K562 (cell line): ENCODE results near the gene LRRC71. TPM values are rescaled to one million over a fixed set of nuclear protein-coding genes. Genes with fewer than 3 reads are reported as not detected.

Experiments
- ATF1 ChIP-seq, 2 experiments: fragments of 450-650 bp in 1 of 2; IDR thresholded peaks; 2 replicates each; pipeline ENCODE4 v1.6.1; 2016; ENCODE audit warnings: missing compliant biosample characterization in 1 of 2, missing genetic modification characterization in 1 of 2
- GABPA ChIP-seq: fragments of 200-800 bp; sonication (Bioruptor generic); conservative IDR thresholded peaks from 2 replicates; pipeline ENCODE4 v1.6.1; 2016; ENCODE audit warnings: low read depth, missing genetic modification characterization, missing compliant biosample characterization
- GATAD2A ChIP-seq: fragments of 450-650 bp; IDR thresholded peaks from 2 replicates; pipeline ENCODE4 v1.6.1; 2017
- KAT8 ChIP-seq: fragments of 450-650 bp; IDR thresholded peaks from 2 replicates; pipeline ENCODE4 v1.6.1; 2016; ENCODE audit warnings: low read depth, mild to moderate bottlenecking
- MEF2D ChIP-seq: conservative IDR thresholded peaks from 2 replicates; pipeline ENCODE4 v1.6.1; 2016; ENCODE audit warnings: low read depth, missing genetic modification characterization, missing compliant biosample characterization
- NFE2L1 ChIP-seq: fragments of 450-650 bp; IDR thresholded peaks from 2 replicates; pipeline ENCODE4 v1.6.1; 2016; ENCODE audit warnings: missing genetic modification characterization, low read depth, mild to moderate bottlenecking, missing compliant biosample characterization, moderate library complexity, borderline replicate concordance
- PRDM10 ChIP-seq: fragments of 450-650 bp; IDR thresholded peaks from 2 replicates; pipeline ENCODE4 v1.6.1; 2018; ENCODE audit not compliant: partially characterized antibody
- PTBP1 ChIP-seq: fragments of 200-400 bp; formaldehyde crosslinking; IDR thresholded peaks from 2 replicates; pipeline ENCODE4 v1.6.1; 2017; ENCODE audit warnings: low read depth, low read length
- RBFOX2 ChIP-seq: fragments of 200-400 bp; formaldehyde crosslinking; IDR thresholded peaks from 2 replicates; pipeline ENCODE4 v1.6.1; 2017; ENCODE audit warnings: low read depth, mild to moderate bottlenecking, low read length, moderate library complexity
- RBM34 ChIP-seq: fragments of 200-400 bp; formaldehyde crosslinking; IDR thresholded peaks from 2 replicates; pipeline ENCODE4 v1.6.1; 2018; ENCODE audit warnings: low read length, borderline replicate concordance; ENCODE audit not compliant: insufficient read depth
- ZBTB8A ChIP-seq: fragments of 450-650 bp; IDR thresholded peaks from 2 replicates; pipeline ENCODE4 v1.6.1; 2018; ENCODE audit warnings: mild to moderate bottlenecking, moderate library complexity; ENCODE audit not compliant: partially characterized antibody
- ZNF175 ChIP-seq: fragments of 200-800 bp; sonication (Bioruptor generic); IDR thresholded peaks from 2 replicates; pipeline ENCODE4 v1.6.1; 2016; ENCODE audit warnings: low read depth, mild to moderate bottlenecking, missing genetic modification characterization, missing compliant biosample characterization
- ZNF41 ChIP-seq: fragments of 250-450 bp; sonication (Bioruptor Pico); conservative IDR thresholded peaks from 2 replicates; pipeline ENCODE4 v1.4.0; 2020; ENCODE audit warnings: mild to moderate bottlenecking
- polyA plus RNA-seq, 8 experiments: library from polyadenylated mRNA; depleted of rRNA in 4 of 8; stranded (reverse) in 5 of 8; unstranded in 3 of 8; fragments of >200 nt; fragmentation: Nextera tagmentation in 2 of 8; fragmentation: Illumina TruSeq in 1 of 8; extraction: Ambion mirVana in 2 of 8; extraction: Trizol in 1 of 8; gene quantifications; 2 replicates each; pipeline versions ENCODE4 v1.2.1 to v1.2.3, GENCODE V29; 2011 to 2014; ENCODE audit warnings: inconsistent platforms in 1 of 8, missing spikeins in 1 of 8
- total RNA-seq, 7 experiments: library from RNA; depleted of rRNA in 6 of 7; stranded (reverse); fragments of >200 nt in 6 of 7; fragmentation: Illumina TruSeq in 2 of 7; extraction: Trizol in 2 of 7; gene quantifications; 2 replicates each; pipeline versions ENCODE4 v1.2.1 to v1.2.3, GENCODE V29; 2011 to 2021; ENCODE audit warnings: low replicate concordance in 1 of 7
- TF ChIP-seq, protein P1 (sequence below): sonication (generic); formaldehyde crosslinking; IDR thresholded peaks from 2 replicates; pipeline ENCODE4 v1.8.1; 2023; ENCODE audit warnings: missing genetic modification reagents, mild to moderate bottlenecking, borderline replicate concordance
- TF ChIP-seq, protein P2 (sequence below): sonication (generic); formaldehyde crosslinking; IDR thresholded peaks from 2 replicates; pipeline ENCODE4 v1.8.0; 2023; ENCODE audit warnings: mild to moderate bottlenecking, missing genetic modification reagents
- TF ChIP-seq, protein P3 (sequence below): sonication (generic); formaldehyde crosslinking; IDR thresholded peaks from 2 replicates; pipeline ENCODE4 v1.8.0; 2022; ENCODE audit warnings: mild to moderate bottlenecking, missing genetic modification reagents

Gene LRRC71
- total and polyA plus RNA-seq, 9 of the 15 experiments (the other 6 are each of a cell fraction or from before 2014, with no cell fraction given) = 0.06 to 1.2 (median 0.51) TPM; not detected in 1

GRCh38 chr1:156920233-156921052 is at the start of gene LRRC71 (continued):
- TF ChIP-seq PRDM10 = no peak
- no peak for TF ChIP-seq GABPA (tag)
- TF ChIP-seq, protein P1, sequence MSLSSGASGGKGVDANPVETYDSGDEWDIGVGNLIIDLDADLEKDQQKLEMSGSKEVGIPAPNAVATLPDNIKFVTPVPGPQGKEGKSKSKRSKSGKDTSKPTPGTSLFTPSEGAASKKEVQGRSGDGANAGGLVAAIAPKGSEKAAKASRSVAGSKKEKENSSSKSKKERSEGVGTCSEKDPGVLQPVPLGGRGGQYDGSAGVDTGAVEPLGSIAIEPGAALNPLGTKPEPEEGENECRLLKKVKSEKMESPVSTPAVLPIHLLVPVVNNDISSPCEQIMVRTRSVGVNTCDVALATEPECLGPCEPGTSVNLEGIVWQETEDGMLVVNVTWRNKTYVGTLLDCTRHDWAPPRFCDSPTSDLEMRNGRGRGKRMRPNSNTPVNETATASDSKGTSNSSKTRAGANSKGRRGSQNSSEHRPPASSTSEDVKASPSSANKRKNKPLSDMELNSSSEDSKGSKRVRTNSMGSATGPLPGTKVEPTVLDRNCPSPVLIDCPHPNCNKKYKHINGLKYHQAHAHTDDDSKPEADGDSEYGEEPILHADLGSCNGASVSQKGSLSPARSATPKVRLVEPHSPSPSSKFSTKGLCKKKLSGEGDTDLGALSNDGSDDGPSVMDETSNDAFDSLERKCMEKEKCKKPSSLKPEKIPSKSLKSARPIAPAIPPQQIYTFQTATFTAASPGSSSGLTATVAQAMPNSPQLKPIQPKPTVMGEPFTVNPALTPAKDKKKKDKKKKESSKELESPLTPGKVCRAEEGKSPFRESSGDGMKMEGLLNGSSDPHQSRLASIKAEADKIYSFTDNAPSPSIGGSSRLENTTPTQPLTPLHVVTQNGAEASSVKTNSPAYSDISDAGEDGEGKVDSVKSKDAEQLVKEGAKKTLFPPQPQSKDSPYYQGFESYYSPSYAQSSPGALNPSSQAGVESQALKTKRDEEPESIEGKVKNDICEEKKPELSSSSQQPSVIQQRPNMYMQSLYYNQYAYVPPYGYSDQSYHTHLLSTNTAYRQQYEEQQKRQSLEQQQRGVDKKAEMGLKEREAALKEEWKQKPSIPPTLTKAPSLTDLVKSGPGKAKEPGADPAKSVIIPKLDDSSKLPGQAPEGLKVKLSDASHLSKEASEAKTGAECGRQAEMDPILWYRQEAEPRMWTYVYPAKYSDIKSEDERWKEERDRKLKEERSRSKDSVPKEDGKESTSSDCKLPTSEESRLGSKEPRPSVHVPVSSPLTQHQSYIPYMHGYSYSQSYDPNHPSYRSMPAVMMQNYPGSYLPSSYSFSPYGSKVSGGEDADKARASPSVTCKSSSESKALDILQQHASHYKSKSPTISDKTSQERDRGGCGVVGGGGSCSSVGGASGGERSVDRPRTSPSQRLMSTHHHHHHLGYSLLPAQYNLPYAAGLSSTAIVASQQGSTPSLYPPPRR (CRISPR knock-in tag) = 0 out of 2 replicates have a peak, but pooled peaks have one; percentile 66
- TF ChIP-seq RBM34 = no peak
- TF ChIP-seq ZNF41 = no peak
- TF ChIP-seq ZNF175 (CRISPR knock-in tag) = no peak
- TF ChIP-seq, protein P2, sequence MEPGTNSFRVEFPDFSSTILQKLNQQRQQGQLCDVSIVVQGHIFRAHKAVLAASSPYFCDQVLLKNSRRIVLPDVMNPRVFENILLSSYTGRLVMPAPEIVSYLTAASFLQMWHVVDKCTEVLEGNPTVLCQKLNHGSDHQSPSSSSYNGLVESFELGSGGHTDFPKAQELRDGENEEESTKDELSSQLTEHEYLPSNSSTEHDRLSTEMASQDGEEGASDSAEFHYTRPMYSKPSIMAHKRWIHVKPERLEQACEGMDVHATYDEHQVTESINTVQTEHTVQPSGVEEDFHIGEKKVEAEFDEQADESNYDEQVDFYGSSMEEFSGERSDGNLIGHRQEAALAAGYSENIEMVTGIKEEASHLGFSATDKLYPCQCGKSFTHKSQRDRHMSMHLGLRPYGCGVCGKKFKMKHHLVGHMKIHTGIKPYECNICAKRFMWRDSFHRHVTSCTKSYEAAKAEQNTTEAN (CRISPR knock-in tag) = no peak
- no peak for TF ChIP-seq ZBTB8A
- TF ChIP-seq ATF1 (CRISPR knock-in tag; IDR thresholded peaks at IDR 0.05) = no peak
- peak; percentile 39 for TF ChIP-seq ATF1 (tag; IDR thresholded peaks at IDR 0.05)
- TF ChIP-seq MEF2D (tag) = no peak
- TF ChIP-seq, protein P3, sequence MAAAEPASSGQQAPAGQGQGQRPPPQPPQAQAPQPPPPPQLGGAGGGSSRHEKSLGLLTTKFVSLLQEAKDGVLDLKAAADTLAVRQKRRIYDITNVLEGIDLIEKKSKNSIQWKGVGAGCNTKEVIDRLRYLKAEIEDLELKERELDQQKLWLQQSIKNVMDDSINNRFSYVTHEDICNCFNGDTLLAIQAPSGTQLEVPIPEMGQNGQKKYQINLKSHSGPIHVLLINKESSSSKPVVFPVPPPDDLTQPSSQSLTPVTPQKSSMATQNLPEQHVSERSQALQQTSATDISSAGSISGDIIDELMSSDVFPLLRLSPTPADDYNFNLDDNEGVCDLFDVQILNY (CRISPR knock-in tag) = 0 out of 2 replicates have a peak, but pooled peaks have one; percentile 34
- TF ChIP-seq KAT8 = no peak
- no peak for TF ChIP-seq GATAD2A
- peak; percentile 61 for TF ChIP-seq RBFOX2
- TF ChIP-seq PTBP1 = no peak
- no peak for TF ChIP-seq NFE2L1 (tag)
